ENCODE measurements around the gene FBXO39. TPM values are rescaled to one million over a fixed set of nuclear protein-coding genes. Genes with fewer than 3 reads are reported as not detected.

Gene FBXO39
- total and polyA plus RNA-seq, 2 of the 4 experiments (the other 2 are of a cell fraction) = not detected

DNA sequence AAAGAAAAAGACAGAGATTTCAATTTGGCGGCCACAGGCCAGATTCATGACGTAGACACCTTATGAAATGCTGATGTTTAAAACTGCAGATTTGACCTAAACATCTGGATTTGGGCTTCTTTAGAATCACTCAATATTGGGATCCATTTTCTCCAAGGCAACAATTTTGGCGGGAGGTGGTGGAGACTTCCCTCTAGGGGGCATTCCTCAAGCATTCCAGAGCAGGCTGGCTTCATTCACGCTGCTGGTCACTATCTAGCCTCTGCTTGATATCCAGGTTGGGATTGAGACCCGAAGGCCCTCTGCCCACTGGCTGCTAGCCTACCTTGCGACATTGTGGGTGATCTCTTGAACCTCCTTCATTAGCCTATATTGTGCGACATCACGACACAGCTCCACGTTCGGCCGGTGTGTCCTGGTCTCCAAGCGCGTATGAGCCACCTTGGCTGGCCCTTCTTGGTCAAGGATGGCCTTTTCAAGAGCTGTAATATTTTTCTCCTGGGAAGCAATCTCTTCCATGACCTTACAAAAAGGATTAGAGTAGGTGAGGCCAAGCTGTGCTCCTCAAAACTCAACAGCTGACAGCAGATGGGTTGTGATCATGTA, 24.5 kb downstream of the FBXO39 start:
- Histone ChIP-seq H3K4me1 (ENCODE audit: control insufficient read depth, insufficient read depth, low read length) (no peaks in the 10 kb centered on the region), H3K9ac (ENCODE audit: low read depth, low read length) (no peak overlapping the region), H2BK15ac (ENCODE audit: low read depth, low read length) (no peak overlapping the region), H3K4ac (ENCODE audit: low read depth, low read length) (no peak overlapping the region), H4K20me1 (ENCODE audit: insufficient read depth, low read length) (no peaks in the 10 kb centered on the region), H2BK120ac (ENCODE audit: low read depth, low read length) (no peak overlapping the region), H4K91ac (ENCODE audit: insufficient read depth, low read depth, low read length) (no peak overlapping the region), H3K79me1 (ENCODE audit: low read depth in 1 of 2, low read length in 2 of 2) (no peaks in the 10 kb centered on the region), H3K56ac (ENCODE audit: extremely low read depth, insufficient read depth, low read length) (no peak overlapping the region), H3K18ac (ENCODE audit: low read depth, low read length) (no peak overlapping the region), H3K23ac (ENCODE audit: low read depth, low read length) (no peak overlapping the region), H2BK5ac (ENCODE audit: low read depth, low read length, poor library complexity, severe bottlenecking) (no peak overlapping the region), H3K14ac (replicated peaks; ENCODE audit: low read depth, low read length) (no peak overlapping the region), H2AK5ac (ENCODE audit: low read depth, low read length) (no peak overlapping the region), H2BK20ac (ENCODE audit: low read depth, low read length) (no peak overlapping the region), H3K4me3 (ENCODE audit: insufficient read depth, low read depth, low read length) (no peak overlapping the region), H2AFZ (replicated peaks; ENCODE audit: low read length, poor library complexity) (no peak overlapping the region), H4K8ac (ENCODE audit: low read depth in 2 of 2, low read length in 2 of 2) (no peak overlapping the region), H3K36me3 (ENCODE audit: control insufficient read depth, insufficient read depth, low read length) (no peaks in the 10 kb centered on the region), H2AK9ac (replicated peaks; ENCODE audit: low read depth, low read length, poor library complexity) (no peak overlapping the region), H3K27me3 (ENCODE audit: control insufficient read depth, insufficient read depth, low read length) (peaks cover 8% of the 10 kb centered on the region), H3K9me1 (ENCODE audit: insufficient read depth, low read length) (no peaks in the 10 kb centered on the region), H4K5ac (ENCODE audit: low read depth, low read length) (no peak overlapping the region), H3K9me3 (ENCODE audit: control insufficient read depth, insufficient read depth, low read length) (no peaks in the 10 kb centered on the region), H3K27ac (ENCODE audit: insufficient read depth, low read length) (no peak overlapping the region), H3K4me2 (ENCODE audit: low read depth, low read length) (no peak overlapping the region)
- intact Hi-C loops (cut with micrococcal nuclease) (loop anchor here (1.0 kb wide), 1 partner anchor 134 kb away; no protein-coding TSS in a partner anchor), in situ Hi-C loops (cut with MboI; ENCODE audit: low sequenced_read_pairs) (no loop called here), dilution Hi-C loops (cut with HindIII; ENCODE audit: low sequenced_read_pairs, unreplicated experiment) (no loop called here)
- ATAC-seq (ENCODE audit: low read depth) (0 out of 2 replicates have a peak, but pooled peaks have one; percentile 29), DNase-seq (peak; percentile 4)
- ChIA-PET CTCF (interaction anchor here (0.7 to 1.5 kb wide), 2 partner anchors 14 to 134 kb away, joined by 3 to 4 read pairs; no protein-coding TSS in a partner anchor), POLR2A (ENCODE audit: unreplicated experiment) (no interaction called here)
- no TSS peak for BruUV-seq (replicated peaks)
- 80% methylated on average over 1 of the region's 13 CpGs; no CpG with 5 or more reads in 1 of the 2 experiments for WGBS, 2 experiments (ENCODE audit: extremely low coverage in 2 of 2, insufficient read length in 1 of 2)
- TF ChIP-seq RAD21 (IDR thresholded peaks at IDR 0.05; ENCODE audit: low read length) = peak; percentile 67
- peak; percentile 55 for TF ChIP-seq SMC3 (IDR thresholded peaks at IDR 0.05; ENCODE audit: low read depth, low read length)
- TF ChIP-seq NFE2L2 (IDR thresholded peaks at IDR 0.05; ENCODE audit: low read depth, low read length) = no peak
- TF ChIP-seq, protein P1, sequence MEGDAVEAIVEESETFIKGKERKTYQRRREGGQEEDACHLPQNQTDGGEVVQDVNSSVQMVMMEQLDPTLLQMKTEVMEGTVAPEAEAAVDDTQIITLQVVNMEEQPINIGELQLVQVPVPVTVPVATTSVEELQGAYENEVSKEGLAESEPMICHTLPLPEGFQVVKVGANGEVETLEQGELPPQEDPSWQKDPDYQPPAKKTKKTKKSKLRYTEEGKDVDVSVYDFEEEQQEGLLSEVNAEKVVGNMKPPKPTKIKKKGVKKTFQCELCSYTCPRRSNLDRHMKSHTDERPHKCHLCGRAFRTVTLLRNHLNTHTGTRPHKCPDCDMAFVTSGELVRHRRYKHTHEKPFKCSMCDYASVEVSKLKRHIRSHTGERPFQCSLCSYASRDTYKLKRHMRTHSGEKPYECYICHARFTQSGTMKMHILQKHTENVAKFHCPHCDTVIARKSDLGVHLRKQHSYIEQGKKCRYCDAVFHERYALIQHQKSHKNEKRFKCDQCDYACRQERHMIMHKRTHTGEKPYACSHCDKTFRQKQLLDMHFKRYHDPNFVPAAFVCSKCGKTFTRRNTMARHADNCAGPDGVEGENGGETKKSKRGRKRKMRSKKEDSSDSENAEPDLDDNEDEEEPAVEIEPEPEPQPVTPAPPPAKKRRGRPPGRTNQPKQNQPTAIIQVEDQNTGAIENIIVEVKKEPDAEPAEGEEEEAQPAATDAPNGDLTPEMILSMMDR (conservative IDR thresholded peaks at IDR 0.05; ENCODE audit: low read depth, low read length) = peak; percentile 56
